ENCODE results near the gene VSIR.

- no peak for TF ChIP-seq CTCF (IDR thresholded peaks at IDR 0.05)
- TF ChIP-seq EP300 (IDR thresholded peaks at IDR 0.05) = no peak
Observed at GRCh38 chr10:71769279-71769823, 4.0 kb downstream of the VSIR start.
